HG03442 (cell line): ENCODE data around the gene ALS2.
A peak's percentile ranks its signal among the peaks of the same experiment; 100 is the strongest.
"Not testable (repeated sequence)": the region's sequence is repeated elsewhere in the genome, so short reads cannot be mapped to it uniquely, and the experiment has no call there.

Experiments used
- ATAC-seq: cut with Tn5 transposase; IDR thresholded peaks from one replicate; pipeline ENCODE4 v1.9.1; 2021; ENCODE audit warnings: mild to moderate bottlenecking, moderate library complexity; ENCODE audit not compliant: unreplicated experiment

Gene ALS2

GRCh38 chr2:201795607-201796477 lies 15.1 kb upstream of the ALS2 start:
- no peak for ATAC-seq

- ATAC-seq, result no peak
These were observed 13.6 kb upstream of the ALS2 start for GRCh38 chr2:201794294-201794693.

GRCh38 chr2:201793631-201794030 lies 12.9 kb upstream of the ALS2 start:
- no peak for ATAC-seq

GRCh38 chr2:201790989-201791388 lies 10.3 kb upstream of the ALS2 start:
- no peak for ATAC-seq

- ATAC-seq, result no peak
These were observed 9.6 kb upstream of the ALS2 start for GRCh38 chr2:201790291-201790690.

GRCh38 chr2:201789395-201789794 lies 8.7 kb upstream of the ALS2 start:
- ATAC-seq, result no peak

GRCh38 chr2:201788371-201788770 lies 7.6 kb upstream of the ALS2 start:
- ATAC-seq, result no peak

GRCh38 chr2:201786471-201786870 lies 5.7 kb upstream of the ALS2 start:
- ATAC-seq, result no peak

- ATAC-seq, result no peak
These were observed 4.4 kb upstream of the ALS2 start for GRCh38 chr2:201785135-201785534.

- ATAC-seq, result no peak
These were observed 3.8 kb upstream of the ALS2 start for GRCh38 chr2:201784563-201784962.

GRCh38 chr2:201781557-201782051 lies 871 bp upstream of the ALS2 start:
- no peak for ATAC-seq

- peak; percentile 3 for ATAC-seq
These were observed 646 bp downstream of the ALS2 start for GRCh38 chr2:201779901-201780673.

GRCh38 chr2:201777869-201778268 lies 2.9 kb downstream of the ALS2 start:
- no peak for ATAC-seq

- no peak for ATAC-seq
These were observed 3.7 kb downstream of the ALS2 start for GRCh38 chr2:201777043-201777442.

- ATAC-seq, result no peak
These were observed 5.4 kb downstream of the ALS2 start for GRCh38 chr2:201775326-201775725.

GRCh38 chr2:201774546-201774945 lies 6.2 kb downstream of the ALS2 start:
- no peak for ATAC-seq

GRCh38 chr2:201773990-201774389 lies 6.7 kb downstream of the ALS2 start:
- ATAC-seq, result no peak

- no peak for ATAC-seq
These were observed 10.9 kb downstream of the ALS2 start for GRCh38 chr2:201769666-201770373.

- ATAC-seq, result no peak
These were observed 11.8 kb downstream of the ALS2 start for GRCh38 chr2:201768918-201769317.

GRCh38 chr2:201765799-201766198 lies 14.9 kb downstream of the ALS2 start:
- ATAC-seq, result no peak

- ATAC-seq, result not testable (repeated sequence)
These were observed 16.3 kb downstream of the ALS2 start for GRCh38 chr2:201764469-201764868.
